ENCODE data around the gene CCDC188. TPM values are rescaled to one million over a fixed set of nuclear protein-coding genes. Genes with fewer than 3 reads are reported as not detected.

CCDC188 gene
- total RNA-seq, 1 experiment from 2014 or later = not detected

- no peak overlapping the region for H3K4ac ChIP-seq (ENCODE audit: low read depth, low read length)
- H2BK12ac ChIP-seq (ENCODE audit: insufficient read length, low read depth, low read length) = no peak overlapping the region
- Mint-ChIP-seq H3K4me1 (peaks cover under 1 to 19% of the 10 kb centered on the region in 2 experiments; a peak in 2 of 4 replicates), H3K27me3 (ENCODE audit: low read depth) (no peaks in the 10 kb centered on the region; the same call in 1 of the 2 replicates), H3K36me3 (ENCODE audit: insufficient read depth in 1 of 3, low read depth in 3 of 3) (no peaks in the 10 kb centered on the region), H3K27ac (no peak overlapping the region), H3K4me3 (no peak overlapping the region), H3K9me3 (no peaks in the 10 kb centered on the region; a peak in 1 of 5 replicates)
- H3K79me1 ChIP-seq (ENCODE audit: insufficient read depth, low read depth, low read length, poor library complexity, severe bottlenecking) = no peaks in the 10 kb centered on the region
- H2BK120ac ChIP-seq (ENCODE audit: low read depth, low read length, poor library complexity, severe bottlenecking) = no peak overlapping the region
- no peaks in the 10 kb centered on the region for H3K23me2 ChIP-seq (ENCODE audit: insufficient read length, low read depth, low read length, poor library complexity, severe bottlenecking)
- no peak overlapping the region for H2AFZ ChIP-seq (ENCODE audit: low read length)
- no peak overlapping the region for H2BK5ac ChIP-seq (ENCODE audit: insufficient read length, low read length)
- H3K18ac ChIP-seq (ENCODE audit: insufficient read length, low read depth, low read length) = no peak overlapping the region
- TF ChIP-seq CTCF (conservative IDR thresholded peaks at IDR 0.05) = no peak
- no peak overlapping the region for H3K56ac ChIP-seq (ENCODE audit: insufficient read length, low read depth, low read length)
- no peak overlapping the region for H4K8ac ChIP-seq (replicated peaks; ENCODE audit: insufficient read length, low read depth, low read length)
- no peaks in the 10 kb centered on the region for H3K79me2 ChIP-seq (ENCODE audit: insufficient read depth, low read length)
- DNase-seq = no peak
- H4K91ac ChIP-seq (ENCODE audit: insufficient read length, low read depth, low read length) = no peak overlapping the region
- H2BK20ac ChIP-seq (ENCODE audit: low read depth, low read length, poor library complexity, severe bottlenecking) = no peak overlapping the region
- H4K5ac ChIP-seq (ENCODE audit: insufficient read length, low read depth, low read length) = no peak overlapping the region
- no peak overlapping the region for H3T11ph ChIP-seq (ENCODE audit: low read length)
- no peaks in the 10 kb centered on the region for H4K20me1 ChIP-seq (ENCODE audit: control insufficient read depth, insufficient read depth, insufficient read length)
- no peak overlapping the region for H3K14ac ChIP-seq (ENCODE audit: insufficient read depth, low read length)
- WGBS (ENCODE audit: extremely low coverage, insufficient read length, low lambda C conversion rate) = no CpG with 5 or more reads among the region's 10 CpGs
- no peak overlapping the region for H2BK15ac ChIP-seq (ENCODE audit: low read depth, low read length)
- no peak overlapping the region for H3K23ac ChIP-seq (ENCODE audit: insufficient read length, low read depth, low read length)
- no peak overlapping the region for H3K4me2 ChIP-seq (ENCODE audit: insufficient read depth, insufficient read length, low read length)
- H3K9ac ChIP-seq (ENCODE audit: extremely low read depth, insufficient read length, low read length) = no peak overlapping the region
- H2AK5ac ChIP-seq (ENCODE audit: insufficient read length, low read length) = no peak overlapping the region
- no peaks in the 10 kb centered on the region for H3K4me1 ChIP-seq (ENCODE audit: insufficient read depth, low read length)
- no peak overlapping the region for H3K27ac ChIP-seq (ENCODE audit: insufficient read length, low read depth, low read length)
- H3K9me3 ChIP-seq (ENCODE audit: control insufficient read depth, low read depth, low read length) = no peaks in the 10 kb centered on the region
- no peaks in the 10 kb centered on the region for H3K27me3 ChIP-seq (ENCODE audit: insufficient read depth, low read length)
These were observed 21.3 kb upstream of the CCDC188 start for GRCh38 chr22:20172141-20172613.

Data from H9 (cell line).